ENCODE results near the gene PTPN22.

Gene PTPN22

GRCh38 chr1:113780374-113781146 is 91.0 kb downstream of the PTPN22 start:
- no peak for TF ChIP-seq CTCF (conservative IDR thresholded peaks at IDR 0.05; ENCODE audit: low read depth, low read length)
- no peak overlapping the region for H3K4me3 ChIP-seq (ENCODE audit: low read depth, low read length)
- DNase-seq (ENCODE audit: low read depth), result peak; percentile 62

GRCh38 chr1:113779542-113779941 is 92.0 kb downstream of the PTPN22 start:
- DNase-seq (ENCODE audit: low read depth), result no peak
- no peak for TF ChIP-seq CTCF (conservative IDR thresholded peaks at IDR 0.05; ENCODE audit: low read depth, low read length)
- no peak overlapping the region for H3K4me3 ChIP-seq (ENCODE audit: low read depth, low read length)

- no peak overlapping the region for H3K4me3 ChIP-seq (ENCODE audit: low read depth, low read length)
- no peak for DNase-seq (ENCODE audit: low read depth)
- TF ChIP-seq CTCF (conservative IDR thresholded peaks at IDR 0.05; ENCODE audit: low read depth, low read length), result no peak
Measured at GRCh38 chr1:113777561-113777960, 94.0 kb downstream of the PTPN22 start.

- no peak for DNase-seq (ENCODE audit: low read depth)
- no peak overlapping the region for H3K4me3 ChIP-seq (ENCODE audit: low read depth, low read length)
- no peak for TF ChIP-seq CTCF (conservative IDR thresholded peaks at IDR 0.05; ENCODE audit: low read depth, low read length)
Measured at GRCh38 chr1:113770031-113770430, 101.5 kb downstream of the PTPN22 start.

GRCh38 chr1:113769601-113769970 is 101.9 kb downstream of the PTPN22 start:
- TF ChIP-seq CTCF (conservative IDR thresholded peaks at IDR 0.05; ENCODE audit: low read depth, low read length), result no peak
- no peak for DNase-seq (ENCODE audit: low read depth)
- no peak overlapping the region for H3K4me3 ChIP-seq (ENCODE audit: low read depth, low read length)

- no peak for DNase-seq (ENCODE audit: low read depth)
- H3K4me3 ChIP-seq (ENCODE audit: low read depth, low read length), result no peak overlapping the region
- TF ChIP-seq CTCF (conservative IDR thresholded peaks at IDR 0.05; ENCODE audit: low read depth, low read length), result no peak
Measured at GRCh38 chr1:113768916-113769600, 102.5 kb downstream of the PTPN22 start.

Measured in choroid plexus epithelial cell (primary cell).